ENCODE data around the gene RPS14.

Gene RPS14

GRCh38 chr5:150449517-150450339 is at the start of gene RPS14:
Gene RPS14, minus strand, starts transcription at chr5:150449739. Its CDS starts 2,006 bp downstream, at chr5:150447733.
- peak within 1 kb of the TSS; percentile 88 to 94 for H3K4me3 Mint-ChIP-seq
- H3K9me3 Mint-ChIP-seq, result no peaks in the 10 kb centered on the region
- ATAC-seq (peak; percentile 96), DNase-seq (peak; percentile 94)
- peak within 1 kb of the TSS; percentile 99 to 100 for H3K27ac Mint-ChIP-seq
- no peaks in the 10 kb centered on the region for H3K27me3 Mint-ChIP-seq
- peaks cover 34% of the 10 kb centered on the region for H3K4me1 Mint-ChIP-seq

GRCh38 chr5:150498971-150499370 is 49.4 kb upstream of the RPS14 start:
- Mint-ChIP-seq H3K27me3 (no peaks in the 10 kb centered on the region), H3K4me1 (no peaks in the 10 kb centered on the region), H3K9me3 (no peaks in the 10 kb centered on the region), H3K4me3 (no peak overlapping the region), H3K27ac (no peak overlapping the region)
- ATAC-seq (no peak), DNase-seq (no peak)

DNA sequence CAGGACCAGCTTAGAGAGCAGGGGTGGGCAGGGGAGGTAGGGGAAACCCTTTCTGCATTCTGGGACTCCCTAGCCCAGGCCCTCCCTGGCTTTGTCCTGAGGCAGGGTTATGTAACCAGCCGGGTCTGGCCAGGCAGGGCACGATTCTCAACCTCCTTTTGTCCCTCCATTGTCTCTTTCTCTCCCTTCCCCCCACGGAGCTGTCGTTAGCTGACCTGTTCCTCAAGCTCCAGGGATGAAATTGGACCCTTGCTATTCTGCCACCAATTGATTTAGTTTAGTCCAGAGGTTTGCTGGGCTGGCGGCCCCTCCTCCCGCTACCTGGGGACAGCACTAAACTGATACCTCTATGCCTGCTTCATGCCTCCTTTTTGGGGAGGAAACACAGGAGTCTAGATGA is 49.0 kb upstream of the RPS14 start:
- DNase-seq (no peak), ATAC-seq (no peak)
- Mint-ChIP-seq H3K4me3 (no peak overlapping the region), H3K9me3 (no peaks in the 10 kb centered on the region), H3K27me3 (no peaks in the 10 kb centered on the region), H3K27ac (no peak overlapping the region), H3K4me1 (no peaks in the 10 kb centered on the region)

GRCh38 chr5:150497989-150498317 is 48.4 kb upstream of the RPS14 start:
- H3K4me3 Mint-ChIP-seq, result no peak overlapping the region
- no peak for DNase-seq
- H3K4me1 Mint-ChIP-seq, result no peaks in the 10 kb centered on the region
- H3K27me3 Mint-ChIP-seq, result no peaks in the 10 kb centered on the region
- no peak for ATAC-seq
- H3K27ac Mint-ChIP-seq, result no peak overlapping the region
- no peaks in the 10 kb centered on the region for H3K9me3 Mint-ChIP-seq

GRCh38 chr5:150497274-150497988 is 47.9 kb upstream of the RPS14 start:
- H3K9me3 Mint-ChIP-seq, result no peaks in the 10 kb centered on the region
- H3K27me3 Mint-ChIP-seq, result no peaks in the 10 kb centered on the region
- no peak overlapping the region for H3K27ac Mint-ChIP-seq
- no peaks in the 10 kb centered on the region for H3K4me1 Mint-ChIP-seq
- no peak overlapping the region for H3K4me3 Mint-ChIP-seq
- DNase-seq, result no peak
- no peak for ATAC-seq

- no peak for DNase-seq
- Mint-ChIP-seq H3K27ac (no peak overlapping the region), H3K27me3 (no peaks in the 10 kb centered on the region), H3K9me3 (no peaks in the 10 kb centered on the region), H3K4me3 (no peak overlapping the region), H3K4me1 (no peaks in the 10 kb centered on the region)
- ATAC-seq, result no peak
Observed at GRCh38 chr5:150496534-150496933, 47.0 kb upstream of the RPS14 start.

DNA sequence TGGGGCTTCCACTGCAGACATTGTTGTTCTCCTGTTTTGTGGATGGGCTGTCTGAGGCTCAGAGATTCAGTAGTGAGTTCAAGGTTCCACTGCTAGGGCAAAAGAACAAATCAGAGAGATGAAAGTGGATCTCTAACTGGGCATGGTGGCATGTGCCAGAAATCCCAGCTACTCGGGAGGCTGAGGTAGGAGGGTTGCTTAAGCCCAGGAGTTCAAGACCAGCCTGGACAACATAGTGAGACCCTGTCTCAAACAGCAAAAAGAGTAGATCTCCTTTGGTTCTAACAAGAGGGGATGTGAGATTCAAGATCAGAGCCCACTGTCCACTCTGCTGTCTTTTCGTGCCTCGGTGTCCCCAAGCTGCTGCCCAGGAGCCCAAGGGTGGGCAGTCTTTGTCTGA is 46.6 kb upstream of the RPS14 start:
- H3K4me3 Mint-ChIP-seq, result no peak overlapping the region

DNA sequence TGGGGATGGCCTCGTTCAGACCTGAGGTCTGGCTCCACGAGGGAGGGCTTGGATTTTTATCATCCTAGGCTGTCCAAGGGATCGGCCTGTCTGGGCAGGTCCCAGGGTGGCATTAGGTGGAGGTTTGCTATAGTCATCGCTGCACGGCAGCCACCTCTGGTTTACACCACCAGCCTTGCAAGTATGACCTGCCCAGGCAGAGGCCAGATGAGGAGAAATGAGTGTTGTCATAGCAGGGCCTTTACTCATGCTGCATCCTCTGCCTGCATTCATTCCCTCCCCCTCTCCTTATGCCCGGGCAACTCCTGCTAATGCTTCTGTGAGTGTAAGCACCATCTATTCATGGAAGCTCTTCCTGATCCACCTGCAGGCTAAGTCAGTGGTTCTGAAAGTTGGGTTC is 43.1 kb upstream of the RPS14 start:
- H3K27ac Mint-ChIP-seq, result no peak overlapping the region
- DNase-seq (no peak), ATAC-seq (no peak)
- H3K4me3 Mint-ChIP-seq, result no peak overlapping the region
- peaks cover 3% of the 10 kb centered on the region for H3K4me1 Mint-ChIP-seq
- H3K27me3 Mint-ChIP-seq, result peaks cover 8% of the 10 kb centered on the region
- H3K9me3 Mint-ChIP-seq, result no peaks in the 10 kb centered on the region

More for the DNA sequence above, 46.6 kb upstream of the RPS14 start:
- ATAC-seq (no peak), DNase-seq (no peak)
- Mint-ChIP-seq H3K9me3 (no peaks in the 10 kb centered on the region), H3K27me3 (no peaks in the 10 kb centered on the region), H3K27ac (no peak overlapping the region), H3K4me1 (no peaks in the 10 kb centered on the region)

DNA sequence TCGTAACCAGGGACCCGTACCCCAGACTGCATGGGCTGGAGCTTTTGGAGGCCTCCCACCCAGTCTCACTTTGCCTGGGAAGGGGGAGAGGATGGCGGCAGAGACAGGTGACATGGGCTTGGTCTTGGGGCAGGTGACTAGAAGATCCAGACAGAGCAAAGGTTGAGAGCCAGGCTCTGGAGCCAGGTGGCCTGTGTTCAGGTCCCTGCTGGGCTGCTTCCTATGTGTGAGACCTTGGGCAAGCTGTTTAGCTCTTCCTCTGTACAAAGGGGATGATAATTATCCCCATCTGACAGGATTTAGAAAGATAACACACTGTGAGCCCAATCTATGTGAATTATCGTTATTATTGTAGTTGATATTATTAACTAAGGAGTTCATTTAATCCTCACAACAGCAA is 42.3 kb upstream of the RPS14 start:
- Mint-ChIP-seq H3K4me1 (peaks cover 5% of the 10 kb centered on the region), H3K4me3 (no peak overlapping the region), H3K27ac (no peak overlapping the region), H3K27me3 (peaks cover 11% of the 10 kb centered on the region), H3K9me3 (no peaks in the 10 kb centered on the region)
- no peak for ATAC-seq
- no peak for DNase-seq

- H3K4me3 Mint-ChIP-seq, result no peak overlapping the region
- H3K27me3 Mint-ChIP-seq, result peaks cover 11% of the 10 kb centered on the region
- peaks cover 5% of the 10 kb centered on the region for H3K4me1 Mint-ChIP-seq
- peak overlapping the region in 1 of 2 donors; percentile 34 for H3K27ac Mint-ChIP-seq
- H3K9me3 Mint-ChIP-seq, result no peaks in the 10 kb centered on the region
- ATAC-seq (no peak), DNase-seq (no peak)
Observed at GRCh38 chr5:150490754-150491153, 41.2 kb upstream of the RPS14 start.

- H3K27ac Mint-ChIP-seq, result no peak overlapping the region
- ATAC-seq (no peak), DNase-seq (no peak)
- no peak overlapping the region for H3K4me3 Mint-ChIP-seq
- H3K9me3 Mint-ChIP-seq, result no peaks in the 10 kb centered on the region
- peaks cover 14% of the 10 kb centered on the region for H3K27me3 Mint-ChIP-seq
- H3K4me1 Mint-ChIP-seq, result peaks cover 5% of the 10 kb centered on the region
Observed at GRCh38 chr5:150490296-150490669, 40.7 kb upstream of the RPS14 start.

- no peak overlapping the region for H3K27ac Mint-ChIP-seq
- H3K27me3 Mint-ChIP-seq, result peaks cover 19% of the 10 kb centered on the region
- no peak for ATAC-seq
- H3K4me3 Mint-ChIP-seq, result no peak overlapping the region
- no peak for DNase-seq
- peaks cover 10% of the 10 kb centered on the region for H3K4me1 Mint-ChIP-seq
- no peaks in the 10 kb centered on the region for H3K9me3 Mint-ChIP-seq
Observed at GRCh38 chr5:150489360-150490295, 40.1 kb upstream of the RPS14 start.

DNA sequence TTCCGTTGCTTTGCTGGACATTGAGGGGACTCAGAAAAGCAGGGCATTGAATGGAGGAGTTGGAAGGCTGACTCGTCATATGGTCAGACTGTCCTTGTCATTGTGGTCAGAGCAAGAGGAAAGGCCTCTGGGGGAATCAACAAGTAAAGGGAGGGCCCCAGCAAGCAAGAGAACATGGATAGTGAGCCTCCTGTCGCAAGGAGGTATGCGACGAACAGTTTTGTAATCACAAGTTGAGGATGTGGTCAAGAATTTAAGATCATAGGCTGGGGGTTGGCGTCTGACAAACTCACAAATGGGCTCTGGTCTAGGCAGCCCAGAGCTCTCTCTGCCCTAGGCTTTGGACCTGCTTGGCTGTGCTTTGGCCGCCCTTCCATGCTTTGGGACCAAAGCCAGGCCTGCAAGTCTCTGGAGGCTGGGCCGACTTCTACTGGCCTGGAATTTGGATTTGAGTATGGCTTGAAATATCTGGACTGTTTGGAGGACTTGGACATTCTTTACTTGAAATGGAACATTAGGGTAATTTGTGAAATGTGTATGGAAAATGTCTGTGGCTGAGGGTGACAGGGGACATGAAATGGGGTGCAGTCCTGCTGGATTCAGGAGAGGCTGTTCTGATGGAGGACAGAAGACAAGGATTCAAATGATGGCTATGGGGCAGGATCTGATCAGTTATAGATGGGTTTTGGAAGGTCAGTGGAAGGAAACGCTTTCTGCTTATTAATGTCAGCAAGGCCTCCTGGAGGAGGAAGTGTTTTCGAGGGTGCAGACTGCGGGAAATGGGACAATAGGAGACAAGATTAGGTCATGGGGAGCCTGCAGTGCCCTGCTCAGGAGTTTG is 39.2 kb upstream of the RPS14 start:
- peaks cover 19% of the 10 kb centered on the region for H3K27me3 Mint-ChIP-seq
- DNase-seq, result no peak

GRCh38 chr5:150487199-150488061 is 37.9 kb upstream of the RPS14 start:
- H3K9me3 Mint-ChIP-seq, result no peaks in the 10 kb centered on the region
- peaks cover 19% of the 10 kb centered on the region for H3K27me3 Mint-ChIP-seq
- H3K27ac Mint-ChIP-seq, result no peak overlapping the region
- peak overlapping the region; percentile 55 to 62 for H3K4me3 Mint-ChIP-seq
- ATAC-seq (no peak), DNase-seq (no peak)
- H3K4me1 Mint-ChIP-seq, result peaks cover 10% of the 10 kb centered on the region

More for the DNA sequence above, 39.2 kb upstream of the RPS14 start:
- Mint-ChIP-seq H3K27ac (peak overlapping the region in 1 of 2 donors; percentile 21), H3K4me1 (peaks cover 10% of the 10 kb centered on the region), H3K4me3 (no peak overlapping the region), H3K9me3 (no peaks in the 10 kb centered on the region)
- no peak for ATAC-seq
